GM12892 (cell line): ENCODE data around the gene DCLK3.

Source experiments
- POLR2A ChIP-seq: IDR thresholded peaks from 2 replicates; pipeline ENCODE4 v1.6.1; 2011; ENCODE audit warnings: low read depth, low read length, control low read depth
- POLR2AphosphoS5 ChIP-seq: IDR thresholded peaks from 2 replicates; pipeline ENCODE4 v1.6.1; 2011; ENCODE audit warnings: low read depth, low read length, control low read depth
- TAF1 ChIP-seq: IDR thresholded peaks from 2 replicates; pipeline ENCODE4 v1.6.1; 2011; ENCODE audit warnings: low read depth, mild to moderate bottlenecking, control low read depth, low read length, borderline replicate concordance

DNA sequence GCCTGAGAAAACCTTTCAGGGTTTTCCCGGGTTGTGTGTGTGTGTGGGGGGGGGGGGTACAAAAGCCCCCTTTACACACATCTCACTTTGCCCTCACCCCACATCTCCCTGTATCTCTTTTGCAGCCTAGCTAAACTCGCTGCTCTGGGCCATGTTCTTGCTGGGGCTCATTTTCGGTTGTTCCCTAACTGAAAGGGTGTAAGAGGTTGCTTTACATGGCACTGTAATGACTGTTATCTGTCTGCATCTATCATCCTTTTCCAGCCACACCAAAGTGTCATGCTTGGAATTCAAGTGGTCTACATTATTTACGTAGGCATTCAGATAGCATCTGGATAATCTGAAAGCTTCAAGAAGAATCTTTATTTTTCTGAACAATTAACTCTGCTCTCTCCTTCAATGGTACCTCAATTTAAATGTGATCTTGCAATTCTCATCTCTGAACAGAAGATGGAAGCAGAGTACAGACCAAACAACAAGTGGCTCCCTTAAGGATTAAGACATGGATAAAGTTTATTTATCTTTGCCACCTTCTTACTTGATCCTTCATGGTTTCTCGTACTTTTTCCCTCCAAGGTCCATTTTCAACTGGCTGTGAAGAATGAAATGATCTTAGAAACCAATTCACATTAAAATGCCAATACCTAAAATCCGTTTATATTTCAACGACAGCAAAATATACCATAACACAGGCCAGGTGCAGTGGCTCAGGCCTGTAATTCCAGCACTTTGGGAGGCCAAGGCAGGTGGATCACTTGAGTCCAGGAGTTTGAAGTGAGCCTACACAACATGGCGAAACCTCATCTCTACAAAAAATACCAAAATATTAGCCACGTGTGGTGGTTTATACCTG lies 34.9 kb downstream of the DCLK3 start:
- TF ChIP-seq POLR2A: no peak
- TF ChIP-seq POLR2AphosphoS5: no peak
- TF ChIP-seq TAF1: no peak
